GM06990 (cell line): ENCODE results near the gene ZNF500.

Experiments
- DNase-seq: peaks from one replicate; pipeline ENCODE4 v3.0.0-alpha.2; 2011; ENCODE audit not compliant: insufficient read length; ENCODE audit errors: extremely low read depth
- H3K27me3 ChIP-seq: replicated peaks from 2 replicates; pipeline ENCODE4 v1.6.0; 2011; ENCODE audit warnings: low read length; ENCODE audit not compliant: control insufficient read depth, insufficient read depth
- H3K36me3 ChIP-seq: 2 replicates; pipeline ENCODE4 v1.5.1; 2011; ENCODE audit warnings: low read length; ENCODE audit not compliant: control insufficient read depth, insufficient read depth
- H3K4me3 ChIP-seq: replicated peaks from 2 replicates; pipeline ENCODE4 v1.5.1; 2011; ENCODE audit warnings: low read depth, mild to moderate bottlenecking, control low read depth, low read length
- CTCF ChIP-seq: IDR thresholded peaks from 2 replicates; pipeline ENCODE4 v1.5.1; 2011; ENCODE audit warnings: low read length, control low read depth, mild to moderate bottlenecking, inconsistent platforms; ENCODE audit not compliant: insufficient read depth, poor library complexity, severe bottlenecking

Gene ZNF500

GRCh38 chr16:4733211-4733742, 33.7 kb downstream of the ZNF500 start:
- no peak for TF ChIP-seq CTCF
- DNase-seq, result no peak
- Histone ChIP-seq H3K27me3 (no peaks in the 10 kb centered on the region), H3K4me3 (peak overlapping the region; percentile 95), H3K36me3 (peaks cover 3% of the 10 kb centered on the region)

GRCh38 chr16:4729876-4730275, 37.1 kb downstream of the ZNF500 start:
- Histone ChIP-seq H3K36me3 (peaks cover 8% of the 10 kb centered on the region), H3K4me3 (no peak overlapping the region), H3K27me3 (no peaks in the 10 kb centered on the region)
- DNase-seq, result no peak
- no peak for TF ChIP-seq CTCF

GRCh38 chr16:4728676-4729075, 38.3 kb downstream of the ZNF500 start:
- no peak overlapping the region for H3K4me3 ChIP-seq
- H3K36me3 ChIP-seq, result peaks cover 8% of the 10 kb centered on the region
- DNase-seq, result no peak
- no peaks in the 10 kb centered on the region for H3K27me3 ChIP-seq
- TF ChIP-seq CTCF, result no peak

- Histone ChIP-seq H3K4me3 (no peak overlapping the region), H3K27me3 (no peaks in the 10 kb centered on the region), H3K36me3 (peaks cover 8% of the 10 kb centered on the region)
- no peak for TF ChIP-seq CTCF
- DNase-seq, result no peak
Observed at GRCh38 chr16:4726616-4727015, 40.3 kb downstream of the ZNF500 start.

GRCh38 chr16:4724661-4725270, 42.2 kb downstream of the ZNF500 start:
- no peak for TF ChIP-seq CTCF
- no peaks in the 10 kb centered on the region for H3K27me3 ChIP-seq
- peaks cover 7% of the 10 kb centered on the region for H3K36me3 ChIP-seq
- DNase-seq, result no peak
- no peak overlapping the region for H3K4me3 ChIP-seq
